Body of pancreas (tissue), 4 donors: ENCODE data around the gene TMEM131L. TPM values are rescaled to one million over a fixed set of nuclear protein-coding genes. Genes with fewer than 3 reads are reported as not detected.

Source experiments
- ATAC-seq: fragments of 150-250 bp; one replicate; pipeline ENCODE4 v1.9.1; 2016
- DNase-seq, 4 donors: peaks; one replicate each; pipeline ENCODE4 v3.0.0-alpha.2; 2019
- H3K27ac ChIP-seq, 4 donors: fragments of 200-600 bp; sonication (generic); 1 replicate in 3 of 4; 2 replicates in 1 of 4; pipeline versions ENCODE4 v1.5.1 to v1.6.1; 2016 to 2019; ENCODE audit warnings: mild to moderate bottlenecking in 1 of 4, mixed read lengths in 1 of 4, moderate library complexity in 1 of 4
- H3K27me3 ChIP-seq, 2 donors: fragments of 200-600 bp; sonication (generic); one replicate each; pipeline ENCODE4 v1.6.0; 2016; ENCODE audit warnings: mild to moderate bottlenecking in 1 of 2
- H3K36me3 ChIP-seq, 2 donors: fragments of 200-600 bp; sonication (generic); replicated peaks in 1 of 2; 2 replicates each; pipeline ENCODE4 v1.5.1; 2016; ENCODE audit warnings: low read depth in 2 of 2; ENCODE audit not compliant: insufficient read depth in 1 of 2
- H3K4me1 ChIP-seq: fragments of 200-600 bp; sonication (generic); one replicate; pipeline ENCODE4 v1.6.0; 2016
- H3K4me3 ChIP-seq, 2 donors: fragments of 200-600 bp; sonication (generic); 1 replicate in 1 of 2; 2 replicates in 1 of 2; pipeline ENCODE4 v1.5.1; 2016 to 2019
- H3K9me3 ChIP-seq, 3 donors: fragments of 200-600 bp; sonication (generic); 1 replicate in 2 of 3; 2 replicates in 1 of 3; pipeline ENCODE4 v1.5.1; 2016
- POLR2A ChIP-seq, 3 donors: fragments of 450-650 bp; IDR thresholded peaks; one replicate each; pipeline ENCODE4 v1.6.1; 2016; ENCODE audit warnings: antibody characterized with exemption in 3 of 3, mild to moderate bottlenecking in 2 of 3
- WGBS, 2 donors: methylation state at CpG; one replicate each; pipeline ENCODE4 v1.1.5; 2017; 5-methylcytosine and 5-hydroxymethylcytosine counted together
- intact Hi-C: fragments of 100-400 bp; cut with DNase I; formaldehyde crosslinking; loops from one replicate; pipeline ENCODE4 v1.15.1; 2023
- total RNA-seq, 2 donors: library from RNA; depleted of rRNA; stranded (reverse); fragments of >200 nt; gene quantifications; one replicate each; pipeline ENCODE4 v1.1.0, GENCODE V29; 2016
- TF ChIP-seq, protein P1 (sequence below), 7 experiments: fragments of 450-650 bp in 4 of 7; fragments of 200-600 bp in 3 of 7; sonication (generic) in 3 of 7; IDR thresholded peaks; one replicate each; pipeline ENCODE4 v1.5.1; 2016 to 2019; ENCODE audit warnings: antibody characterized with exemption in 7 of 7

TMEM131L gene
- total RNA-seq, 2 donors from 2014 or later: 47.1 to 63.6 TPM

DNA sequence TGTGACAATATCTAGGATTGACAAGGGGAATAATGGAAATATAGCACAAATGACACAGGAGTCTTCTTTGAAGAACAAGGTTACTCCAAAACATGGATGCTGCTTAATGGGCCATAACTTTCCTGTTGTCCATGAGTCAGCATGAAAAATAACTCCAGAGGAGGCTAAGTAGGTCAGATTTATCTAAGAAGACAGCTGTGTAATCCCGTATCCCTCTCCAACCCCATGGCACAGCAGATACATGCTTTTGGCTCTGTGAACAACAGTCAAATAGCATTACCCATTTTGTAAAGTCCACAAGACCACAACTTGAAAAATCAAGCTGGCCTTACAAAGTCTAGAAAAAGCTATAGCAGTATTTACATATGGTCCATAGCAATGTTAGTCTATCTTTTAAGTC is 2.1 kb upstream of the TMEM131L start:
- Histone ChIP-seq H3K4me1 (peaks cover 31% of the 10 kb centered on the region), H3K4me3 (no peak overlapping the region), H3K36me3 (no peaks in the 10 kb centered on the region), H3K9me3 (no peaks in the 10 kb centered on the region), H3K27ac (peak overlapping the region in 3 of 4 donors; percentile 23 to 96 (median 95)), H3K27me3 (no peaks in the 10 kb centered on the region)
- DNase-seq: no peak
- intact Hi-C loops: no loop called here
- TF ChIP-seq, protein P1, sequence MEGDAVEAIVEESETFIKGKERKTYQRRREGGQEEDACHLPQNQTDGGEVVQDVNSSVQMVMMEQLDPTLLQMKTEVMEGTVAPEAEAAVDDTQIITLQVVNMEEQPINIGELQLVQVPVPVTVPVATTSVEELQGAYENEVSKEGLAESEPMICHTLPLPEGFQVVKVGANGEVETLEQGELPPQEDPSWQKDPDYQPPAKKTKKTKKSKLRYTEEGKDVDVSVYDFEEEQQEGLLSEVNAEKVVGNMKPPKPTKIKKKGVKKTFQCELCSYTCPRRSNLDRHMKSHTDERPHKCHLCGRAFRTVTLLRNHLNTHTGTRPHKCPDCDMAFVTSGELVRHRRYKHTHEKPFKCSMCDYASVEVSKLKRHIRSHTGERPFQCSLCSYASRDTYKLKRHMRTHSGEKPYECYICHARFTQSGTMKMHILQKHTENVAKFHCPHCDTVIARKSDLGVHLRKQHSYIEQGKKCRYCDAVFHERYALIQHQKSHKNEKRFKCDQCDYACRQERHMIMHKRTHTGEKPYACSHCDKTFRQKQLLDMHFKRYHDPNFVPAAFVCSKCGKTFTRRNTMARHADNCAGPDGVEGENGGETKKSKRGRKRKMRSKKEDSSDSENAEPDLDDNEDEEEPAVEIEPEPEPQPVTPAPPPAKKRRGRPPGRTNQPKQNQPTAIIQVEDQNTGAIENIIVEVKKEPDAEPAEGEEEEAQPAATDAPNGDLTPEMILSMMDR (IDR thresholded peaks at IDR 0.05): no peak
- TF ChIP-seq POLR2A (IDR thresholded peaks at IDR 0.05): no peak
- ATAC-seq: no peak
- WGBS, 2 donors: 36 to 43% methylated on average over 1 of the region's 1 CpG

DNA sequence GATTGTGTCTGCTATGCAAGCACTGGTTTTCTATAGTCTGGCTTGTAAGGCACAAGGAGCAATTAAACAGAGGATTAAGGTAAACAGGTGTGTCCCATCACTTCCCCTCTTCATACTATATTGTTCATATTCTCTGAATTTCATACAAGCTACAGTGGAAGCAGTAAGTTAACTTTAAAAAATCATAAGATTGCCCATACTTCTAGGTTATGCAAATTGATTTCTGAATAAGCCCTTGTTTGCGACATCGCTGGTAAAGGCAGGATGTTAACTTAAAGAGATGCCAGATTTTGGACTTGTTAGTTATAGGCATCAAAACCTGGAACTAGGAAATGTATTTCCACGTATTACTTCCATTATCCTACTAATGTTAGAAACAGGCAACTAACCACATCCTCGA is 1.0 kb upstream of the TMEM131L start:
- DNase-seq (no peak), ATAC-seq (no peak)
- WGBS, 2 donors: 19 to 24% methylated on average over 4 of the region's 4 CpGs
- H3K27me3 ChIP-seq: no peaks in the 10 kb centered on the region
- H3K36me3 ChIP-seq: no peaks in the 10 kb centered on the region
- intact Hi-C loops: no loop called here
- H3K4me1 ChIP-seq: peaks cover 42% of the 10 kb centered on the region
- H3K9me3 ChIP-seq: no peaks in the 10 kb centered on the region
- peak overlapping the region; percentile 79 to 96 (median 92) for H3K27ac ChIP-seq
- TF ChIP-seq, protein P1 (IDR thresholded peaks at IDR 0.05): no peak
- TF ChIP-seq POLR2A (IDR thresholded peaks at IDR 0.05): no peak
- H3K4me3 ChIP-seq: no peak overlapping the region

DNA sequence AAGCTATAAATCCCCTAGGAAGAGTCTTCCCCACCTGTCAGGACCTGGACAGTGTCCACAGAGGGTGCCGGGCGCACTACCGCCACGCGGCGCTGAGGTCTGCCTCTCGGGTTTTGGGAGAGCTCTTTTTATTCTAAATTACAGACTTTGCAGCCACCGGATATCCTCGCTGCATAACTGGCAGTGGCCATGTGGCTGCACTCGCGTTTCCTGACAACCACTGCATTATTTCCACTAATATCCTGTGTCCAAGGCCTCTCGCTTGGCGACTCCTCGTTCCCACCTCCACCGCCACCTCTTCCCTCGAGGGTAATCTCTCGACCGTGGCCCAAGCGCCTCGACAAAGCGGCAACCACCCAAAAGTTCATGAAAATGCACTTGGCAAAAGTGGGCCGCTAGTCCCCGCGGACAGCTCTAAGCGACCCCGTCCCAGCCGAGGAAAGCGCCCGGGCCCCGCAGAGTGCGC is 512 bp upstream of the TMEM131L start:
- intact Hi-C loops: no loop called here
- peaks cover 46% of the 10 kb centered on the region for H3K4me1 ChIP-seq
- DNase-seq (peak; percentile 65 to 78 (median 69)), ATAC-seq (peak; percentile 53)
- H3K27me3 ChIP-seq: no peaks in the 10 kb centered on the region
- H3K27ac ChIP-seq: peak overlapping the region; percentile 79 to 96 (median 92)
- 0% methylated on average over 14 to 29 of the region's 31 CpGs for WGBS, 2 donors
- peak overlapping the region; percentile 21 to 52 for H3K4me3 ChIP-seq
- no peaks in the 10 kb centered on the region for H3K9me3 ChIP-seq
- H3K36me3 ChIP-seq: peaks cover 0 to 2% of the 10 kb centered on the region in 2 donors
- TF ChIP-seq, protein P1 (IDR thresholded peaks at IDR 0.05): peak in 4 of 7 experiments; percentile 11 to 45 (median 42)
- no peak for TF ChIP-seq POLR2A (IDR thresholded peaks at IDR 0.05)

DNA sequence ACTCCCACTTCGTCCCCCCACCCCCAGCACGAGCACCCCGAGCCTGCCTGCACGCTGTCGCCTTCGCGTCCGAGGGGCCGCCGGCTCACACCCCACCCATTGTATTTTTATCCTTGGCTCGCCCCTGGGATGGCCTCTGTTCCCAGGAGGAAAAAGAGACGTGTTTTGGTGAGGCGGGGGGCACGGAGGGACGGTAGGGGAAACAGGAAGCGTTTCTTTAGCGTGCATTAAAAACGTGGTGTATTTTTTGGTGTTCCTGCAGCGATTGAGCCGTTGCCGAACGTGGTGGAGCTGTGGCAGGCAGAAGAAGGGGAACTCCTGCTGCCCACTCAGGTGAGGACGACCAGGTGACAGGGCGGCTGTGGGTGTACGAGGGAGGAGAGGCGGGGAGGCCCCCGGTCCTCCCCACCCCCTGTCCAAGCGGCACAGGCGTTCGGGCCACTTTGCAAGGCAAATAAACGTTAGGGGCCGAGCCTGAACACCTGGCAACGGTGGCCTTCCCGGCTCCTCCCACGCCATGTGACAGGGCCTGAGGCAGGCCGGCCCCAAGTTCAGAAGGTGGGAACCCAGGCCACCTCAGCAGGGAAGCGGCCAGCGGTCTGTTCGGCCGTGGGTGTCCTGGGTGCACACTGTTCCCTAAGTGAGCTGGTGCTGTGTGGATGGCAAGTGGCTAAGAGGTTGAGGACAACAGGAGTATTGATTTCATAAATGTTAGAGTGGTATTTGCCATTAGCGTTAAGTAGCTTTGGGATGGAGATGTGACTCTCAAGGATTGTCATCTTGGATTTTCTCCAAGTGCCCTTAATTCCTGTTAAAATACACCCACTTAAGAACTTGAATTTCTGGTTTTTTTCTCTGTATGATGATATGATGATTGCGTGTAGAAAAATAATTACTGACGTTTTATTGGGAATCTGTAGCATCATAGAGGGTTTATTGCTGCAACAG is 1.1 kb downstream of the TMEM131L start:
- Histone ChIP-seq H3K9me3 (no peaks in the 10 kb centered on the region), H3K27me3 (no peaks in the 10 kb centered on the region), H3K4me1 (peaks cover 59% of the 10 kb centered on the region), H3K36me3 (peaks cover 0 to 2% of the 10 kb centered on the region in 2 donors), H3K4me3 (peak overlapping the region; percentile 46 to 90), H3K27ac (peak overlapping the region; percentile 79 to 96 (median 92))
- peak; percentile 48 to 75 (median 75) for TF ChIP-seq POLR2A (IDR thresholded peaks at IDR 0.05)
- TF ChIP-seq, protein P1 (IDR thresholded peaks at IDR 0.05): no peak
- ATAC-seq: peak; percentile 77
- intact Hi-C loops: no loop called here
- DNase-seq: peak; percentile 90 to 95 (median 92)
- WGBS, 2 donors: 0 to 1% methylated on average over 38 to 43 of the region's 43 CpGs
